Activated naive CD4-positive, alpha-beta T cell treated with anti-CD3 and anti-CD28 coated beads for 36 hours (primary cell): Measurements from ENCODE around the gene FAM180A. TPM values are rescaled to one million over a fixed set of nuclear protein-coding genes. Genes with fewer than 3 reads are reported as not detected.

Experiments used
- CTCF ChIA-PET: fragments of 350-600 bp; sonication (Branson Sonifier 250); formaldehyde crosslinking; loops from one replicate; lab custom pipeline; 2021; ENCODE audit warnings: antibody characterized with exemption; lab: Charles Lee
- DNase-seq: peaks from one replicate; pipeline ENCODE4 v3.0.0-alpha.2; 2020
- H3K27ac Mint-ChIP-seq: one replicate; pipeline ENCODE4 v1.8.0; 2021; ENCODE audit warnings: mild to moderate bottlenecking, mixed read lengths
- H3K27me3 Mint-ChIP-seq: one replicate; pipeline ENCODE4 v1.8.0; 2021; ENCODE audit warnings: low read depth, mixed read lengths
- H3K36me3 Mint-ChIP-seq: one replicate; pipeline ENCODE4 v1.8.0; 2021; ENCODE audit warnings: low read depth, mixed read lengths
- H3K4me1 Mint-ChIP-seq: one replicate; pipeline ENCODE4 v1.8.0; 2021; ENCODE audit warnings: low read depth, mixed read lengths
- H3K4me3 Mint-ChIP-seq: one replicate; pipeline ENCODE4 v1.8.0; 2021; ENCODE audit warnings: mild to moderate bottlenecking, moderate library complexity, mixed read lengths
- H3K9me3 Mint-ChIP-seq: one replicate; pipeline ENCODE4 v1.8.0; 2021; ENCODE audit warnings: mixed read lengths
- intact Hi-C: fragments of 100-400 bp; cut with micrococcal nuclease; formaldehyde crosslinking; loops from one replicate; pipeline ENCODE4 v1.15.1; 2023
- total RNA-seq, 2 experiments: library from RNA; stranded (reverse); gene quantifications; one replicate each; pipeline ENCODE4 v1.2.3, GENCODE V29; 2021

Gene FAM180A
- total RNA-seq, 2 experiments from 2014 or later, result not detected

- H3K27ac Mint-ChIP-seq, result no peak overlapping the region
- CTCF ChIA-PET, result no interaction called here
- no peak for DNase-seq
Observed at GRCh38 chr7:135769005-135769802, 20.6 kb upstream of the FAM180A start.

GRCh38 chr7:135768467-135768866 is 19.9 kb upstream of the FAM180A start:
- H3K36me3 Mint-ChIP-seq, result no peaks in the 10 kb centered on the region

More at GRCh38 chr7:135769005-135769802, 20.6 kb upstream of the FAM180A start:
- H3K4me3 Mint-ChIP-seq, result no peak overlapping the region
- intact Hi-C loops, result no loop called here
- H3K4me1 Mint-ChIP-seq, result no peaks in the 10 kb centered on the region
- H3K27me3 Mint-ChIP-seq, result peaks cover 16% of the 10 kb centered on the region
- H3K9me3 Mint-ChIP-seq, result no peaks in the 10 kb centered on the region
- H3K36me3 Mint-ChIP-seq, result no peaks in the 10 kb centered on the region

GRCh38 chr7:135768064-135768463 is 19.5 kb upstream of the FAM180A start:
- H3K27ac Mint-ChIP-seq, result no peak overlapping the region
- peaks cover 20% of the 10 kb centered on the region for H3K27me3 Mint-ChIP-seq
- intact Hi-C loops, result no loop called here
- H3K4me1 Mint-ChIP-seq, result no peaks in the 10 kb centered on the region
- no peak overlapping the region for H3K4me3 Mint-ChIP-seq
- no peaks in the 10 kb centered on the region for H3K36me3 Mint-ChIP-seq
- H3K9me3 Mint-ChIP-seq, result no peaks in the 10 kb centered on the region
- no peak for DNase-seq
- CTCF ChIA-PET, result no interaction called here

More at GRCh38 chr7:135768467-135768866, 19.9 kb upstream of the FAM180A start:
- intact Hi-C loops, result no loop called here
- H3K4me1 Mint-ChIP-seq, result no peaks in the 10 kb centered on the region
- H3K27me3 Mint-ChIP-seq, result peaks cover 19% of the 10 kb centered on the region
- H3K27ac Mint-ChIP-seq, result no peak overlapping the region
- no peak for DNase-seq
- no peak overlapping the region for H3K4me3 Mint-ChIP-seq
- CTCF ChIA-PET, result no interaction called here
- no peaks in the 10 kb centered on the region for H3K9me3 Mint-ChIP-seq

- H3K27me3 Mint-ChIP-seq, result peaks cover 33% of the 10 kb centered on the region
- H3K4me1 Mint-ChIP-seq, result no peaks in the 10 kb centered on the region
- intact Hi-C loops, result no loop called here
- no peak overlapping the region for H3K4me3 Mint-ChIP-seq
- H3K9me3 Mint-ChIP-seq, result no peaks in the 10 kb centered on the region
- DNase-seq, result no peak
- H3K36me3 Mint-ChIP-seq, result no peaks in the 10 kb centered on the region
- H3K27ac Mint-ChIP-seq, result no peak overlapping the region
- CTCF ChIA-PET, result no interaction called here
Observed at GRCh38 chr7:135763261-135763660, 14.6 kb upstream of the FAM180A start.

GRCh38 chr7:135761751-135762488 is 13.3 kb upstream of the FAM180A start:
- CTCF ChIA-PET, result no interaction called here
- H3K27me3 Mint-ChIP-seq, result peaks cover 34% of the 10 kb centered on the region
- DNase-seq, result no peak
- no peak overlapping the region for H3K27ac Mint-ChIP-seq
- H3K4me1 Mint-ChIP-seq, result no peaks in the 10 kb centered on the region
- intact Hi-C loops, result no loop called here
- no peaks in the 10 kb centered on the region for H3K36me3 Mint-ChIP-seq
- H3K9me3 Mint-ChIP-seq, result peaks cover 3% of the 10 kb centered on the region
- no peak overlapping the region for H3K4me3 Mint-ChIP-seq

GRCh38 chr7:135759532-135759931 is 10.9 kb upstream of the FAM180A start:
- H3K36me3 Mint-ChIP-seq, result no peaks in the 10 kb centered on the region
- no peak overlapping the region for H3K27ac Mint-ChIP-seq
- H3K27me3 Mint-ChIP-seq, result peaks cover 39% of the 10 kb centered on the region
- CTCF ChIA-PET, result no interaction called here
- no peak overlapping the region for H3K4me3 Mint-ChIP-seq
- H3K9me3 Mint-ChIP-seq, result peaks cover 3% of the 10 kb centered on the region
- no peak for DNase-seq
- H3K4me1 Mint-ChIP-seq, result no peaks in the 10 kb centered on the region
- intact Hi-C loops, result no loop called here

GRCh38 chr7:135758531-135758932 is 9.9 kb upstream of the FAM180A start:
- H3K9me3 Mint-ChIP-seq, result peaks cover 3% of the 10 kb centered on the region
- no peaks in the 10 kb centered on the region for H3K4me1 Mint-ChIP-seq
- intact Hi-C loops, result no loop called here
- no peaks in the 10 kb centered on the region for H3K36me3 Mint-ChIP-seq
- no peak overlapping the region for H3K4me3 Mint-ChIP-seq
- H3K27ac Mint-ChIP-seq, result no peak overlapping the region
- peaks cover 36% of the 10 kb centered on the region for H3K27me3 Mint-ChIP-seq
- CTCF ChIA-PET, result no interaction called here
- no peak for DNase-seq

- Mint-ChIP-seq H3K4me1 (no peaks in the 10 kb centered on the region), H3K36me3 (no peaks in the 10 kb centered on the region), H3K27ac (no peak overlapping the region), H3K27me3 (peaks cover 33% of the 10 kb centered on the region), H3K4me3 (no peak overlapping the region), H3K9me3 (peaks cover 3% of the 10 kb centered on the region)
- DNase-seq, result no peak
- intact Hi-C loops, result no loop called here
- CTCF ChIA-PET, result no interaction called here
Observed at GRCh38 chr7:135757719-135758411, 9.3 kb upstream of the FAM180A start.

GRCh38 chr7:135756191-135756590 is 7.6 kb upstream of the FAM180A start:
- Mint-ChIP-seq H3K27ac (no peak overlapping the region), H3K4me3 (no peak overlapping the region), H3K36me3 (no peaks in the 10 kb centered on the region), H3K9me3 (peaks cover 3% of the 10 kb centered on the region), H3K27me3 (peaks cover 22% of the 10 kb centered on the region), H3K4me1 (no peaks in the 10 kb centered on the region)
- no peak for DNase-seq
- intact Hi-C loops, result no loop called here
- CTCF ChIA-PET, result no interaction called here

- Mint-ChIP-seq H3K4me3 (no peak overlapping the region), H3K36me3 (no peaks in the 10 kb centered on the region), H3K4me1 (no peaks in the 10 kb centered on the region), H3K27me3 (peaks cover 22% of the 10 kb centered on the region), H3K27ac (no peak overlapping the region), H3K9me3 (peaks cover 3% of the 10 kb centered on the region)
- intact Hi-C loops, result no loop called here
- CTCF ChIA-PET, result interaction anchor here (0.5 kb wide), 1 partner anchor 76 kb away, joined by 3 read pairs; no protein-coding TSS in a partner anchor
- no peak for DNase-seq
Observed at GRCh38 chr7:135755351-135755753, 6.7 kb upstream of the FAM180A start.

GRCh38 chr7:135753616-135754413 is 5.2 kb upstream of the FAM180A start:
- intact Hi-C loops, result no loop called here

GRCh38 chr7:135747366-135747765 is 1.2 kb downstream of the FAM180A start:
- intact Hi-C loops, result no loop called here
- no peaks in the 10 kb centered on the region for H3K4me1 Mint-ChIP-seq
- no peak for DNase-seq
- peaks cover 2% of the 10 kb centered on the region for H3K27me3 Mint-ChIP-seq
- no peak overlapping the region for H3K27ac Mint-ChIP-seq
- CTCF ChIA-PET, result no interaction called here
- H3K4me3 Mint-ChIP-seq, result no peak overlapping the region
- H3K36me3 Mint-ChIP-seq, result no peaks in the 10 kb centered on the region
- no peaks in the 10 kb centered on the region for H3K9me3 Mint-ChIP-seq

More at GRCh38 chr7:135753616-135754413, 5.2 kb upstream of the FAM180A start:
- Mint-ChIP-seq H3K27me3 (peaks cover 21% of the 10 kb centered on the region), H3K27ac (no peak overlapping the region), H3K36me3 (no peaks in the 10 kb centered on the region), H3K9me3 (peaks cover 3% of the 10 kb centered on the region), H3K4me3 (no peak overlapping the region), H3K4me1 (no peaks in the 10 kb centered on the region)
- CTCF ChIA-PET, result interaction anchor here (0.6 to 0.7 kb wide), 2 partner anchors 256 to 328 kb away, joined by 3 read pairs; no protein-coding TSS in a partner anchor
- no peak for DNase-seq
